ENCODE results near the gene TRAPPC6A. TPM values are rescaled to one million over a fixed set of nuclear protein-coding genes. Genes with fewer than 3 reads are reported as not detected.
A peak's percentile ranks its signal among the peaks of the same experiment; 100 is the strongest.

TRAPPC6A gene
- total and polyA plus RNA-seq, 2 of the 13 experiments (the other 11 are each of a cell fraction or from before 2014, with no cell fraction given): 6.5 to 21.0 TPM

DNA sequence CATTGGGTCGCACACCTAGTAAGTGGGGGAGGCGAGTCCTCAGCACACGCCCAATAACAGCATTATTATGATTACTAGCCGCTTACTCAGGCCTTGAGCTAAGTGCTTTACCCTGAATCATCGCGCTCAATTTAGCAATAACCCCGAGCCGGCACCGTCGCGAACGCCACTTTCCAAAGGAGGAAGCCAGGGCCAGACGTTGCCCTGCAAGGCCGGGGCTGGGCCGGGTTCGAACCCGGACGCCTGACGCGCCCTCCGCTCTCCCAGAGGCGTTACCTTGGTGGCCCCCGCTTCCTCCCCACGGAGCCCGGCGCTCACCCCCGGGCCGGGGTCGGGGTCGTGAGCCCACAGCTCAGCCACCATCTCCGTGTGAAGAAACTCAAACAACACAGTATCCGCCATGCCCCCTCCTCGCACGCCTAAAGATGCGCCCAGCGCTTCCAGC is at the start of gene TRAPPC6A (continued):
- TF ChIP-seq, protein P1, sequence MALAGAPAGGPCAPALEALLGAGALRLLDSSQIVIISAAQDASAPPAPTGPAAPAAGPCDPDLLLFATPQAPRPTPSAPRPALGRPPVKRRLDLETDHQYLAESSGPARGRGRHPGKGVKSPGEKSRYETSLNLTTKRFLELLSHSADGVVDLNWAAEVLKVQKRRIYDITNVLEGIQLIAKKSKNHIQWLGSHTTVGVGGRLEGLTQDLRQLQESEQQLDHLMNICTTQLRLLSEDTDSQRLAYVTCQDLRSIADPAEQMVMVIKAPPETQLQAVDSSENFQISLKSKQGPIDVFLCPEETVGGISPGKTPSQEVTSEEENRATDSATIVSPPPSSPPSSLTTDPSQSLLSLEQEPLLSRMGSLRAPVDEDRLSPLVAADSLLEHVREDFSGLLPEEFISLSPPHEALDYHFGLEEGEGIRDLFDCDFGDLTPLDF (CRISPR knock-in tag; IDR thresholded peaks at IDR 0.05): no peak
- TF ChIP-seq GFI1 (CRISPR knock-in tag; IDR thresholded peaks at IDR 0.05; ENCODE audit: borderline replicate concordance): no peak
- no peak for TF ChIP-seq HOXA9 (CRISPR knock-in tag; IDR thresholded peaks at IDR 0.05; ENCODE audit: borderline replicate concordance)
- TF ChIP-seq, protein P2, sequence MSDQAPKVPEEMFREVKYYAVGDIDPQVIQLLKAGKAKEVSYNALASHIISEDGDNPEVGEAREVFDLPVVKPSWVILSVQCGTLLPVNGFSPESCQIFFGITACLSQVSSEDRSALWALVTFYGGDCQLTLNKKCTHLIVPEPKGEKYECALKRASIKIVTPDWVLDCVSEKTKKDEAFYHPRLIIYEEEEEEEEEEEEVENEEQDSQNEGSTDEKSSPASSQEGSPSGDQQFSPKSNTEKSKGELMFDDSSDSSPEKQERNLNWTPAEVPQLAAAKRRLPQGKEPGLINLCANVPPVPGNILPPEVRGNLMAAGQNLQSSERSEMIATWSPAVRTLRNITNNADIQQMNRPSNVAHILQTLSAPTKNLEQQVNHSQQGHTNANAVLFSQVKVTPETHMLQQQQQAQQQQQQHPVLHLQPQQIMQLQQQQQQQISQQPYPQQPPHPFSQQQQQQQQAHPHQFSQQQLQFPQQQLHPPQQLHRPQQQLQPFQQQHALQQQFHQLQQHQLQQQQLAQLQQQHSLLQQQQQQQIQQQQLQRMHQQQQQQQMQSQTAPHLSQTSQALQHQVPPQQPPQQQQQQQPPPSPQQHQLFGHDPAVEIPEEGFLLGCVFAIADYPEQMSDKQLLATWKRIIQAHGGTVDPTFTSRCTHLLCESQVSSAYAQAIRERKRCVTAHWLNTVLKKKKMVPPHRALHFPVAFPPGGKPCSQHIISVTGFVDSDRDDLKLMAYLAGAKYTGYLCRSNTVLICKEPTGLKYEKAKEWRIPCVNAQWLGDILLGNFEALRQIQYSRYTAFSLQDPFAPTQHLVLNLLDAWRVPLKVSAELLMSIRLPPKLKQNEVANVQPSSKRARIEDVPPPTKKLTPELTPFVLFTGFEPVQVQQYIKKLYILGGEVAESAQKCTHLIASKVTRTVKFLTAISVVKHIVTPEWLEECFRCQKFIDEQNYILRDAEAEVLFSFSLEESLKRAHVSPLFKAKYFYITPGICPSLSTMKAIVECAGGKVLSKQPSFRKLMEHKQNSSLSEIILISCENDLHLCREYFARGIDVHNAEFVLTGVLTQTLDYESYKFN (CRISPR knock-in tag; conservative IDR thresholded peaks at IDR 0.05): no peak
- TF ChIP-seq CREB1 (IDR thresholded peaks at IDR 0.05): no peak
- TF ChIP-seq CREB1 (CRISPR knock-in tag; IDR thresholded peaks at IDR 0.05): no peak
- TF ChIP-seq ISX (CRISPR knock-in tag; conservative IDR thresholded peaks at IDR 0.05): no peak
- no peak for TF ChIP-seq NFYB (CRISPR knock-in tag; IDR thresholded peaks at IDR 0.05)
- TF ChIP-seq, protein P3, sequence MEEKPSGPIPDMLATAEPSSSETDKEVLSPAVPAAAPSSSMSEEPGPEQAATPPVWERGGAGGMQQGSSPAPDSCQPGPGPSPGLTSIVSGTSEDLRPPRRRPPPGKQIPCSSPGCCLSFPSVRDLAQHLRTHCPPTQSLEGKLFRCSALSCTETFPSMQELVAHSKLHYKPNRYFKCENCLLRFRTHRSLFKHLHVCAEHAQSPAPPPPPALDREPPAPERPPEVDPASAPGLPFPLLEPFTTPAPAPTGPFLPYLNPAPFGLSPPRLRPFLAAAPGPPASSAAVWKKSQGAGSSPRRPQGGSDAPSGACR (CRISPR knock-in tag; IDR thresholded peaks at IDR 0.05): no peak
- 0 out of 2 replicates have a peak, but pooled peaks have one; percentile 22 for TF ChIP-seq KDM5A (IDR thresholded peaks at IDR 0.05; ENCODE audit: borderline replicate concordance, low read length)
- TF ChIP-seq KLF15 (CRISPR knock-in tag; IDR thresholded peaks at IDR 0.05; ENCODE audit: borderline replicate concordance): no peak
- TF ChIP-seq, protein P4, sequence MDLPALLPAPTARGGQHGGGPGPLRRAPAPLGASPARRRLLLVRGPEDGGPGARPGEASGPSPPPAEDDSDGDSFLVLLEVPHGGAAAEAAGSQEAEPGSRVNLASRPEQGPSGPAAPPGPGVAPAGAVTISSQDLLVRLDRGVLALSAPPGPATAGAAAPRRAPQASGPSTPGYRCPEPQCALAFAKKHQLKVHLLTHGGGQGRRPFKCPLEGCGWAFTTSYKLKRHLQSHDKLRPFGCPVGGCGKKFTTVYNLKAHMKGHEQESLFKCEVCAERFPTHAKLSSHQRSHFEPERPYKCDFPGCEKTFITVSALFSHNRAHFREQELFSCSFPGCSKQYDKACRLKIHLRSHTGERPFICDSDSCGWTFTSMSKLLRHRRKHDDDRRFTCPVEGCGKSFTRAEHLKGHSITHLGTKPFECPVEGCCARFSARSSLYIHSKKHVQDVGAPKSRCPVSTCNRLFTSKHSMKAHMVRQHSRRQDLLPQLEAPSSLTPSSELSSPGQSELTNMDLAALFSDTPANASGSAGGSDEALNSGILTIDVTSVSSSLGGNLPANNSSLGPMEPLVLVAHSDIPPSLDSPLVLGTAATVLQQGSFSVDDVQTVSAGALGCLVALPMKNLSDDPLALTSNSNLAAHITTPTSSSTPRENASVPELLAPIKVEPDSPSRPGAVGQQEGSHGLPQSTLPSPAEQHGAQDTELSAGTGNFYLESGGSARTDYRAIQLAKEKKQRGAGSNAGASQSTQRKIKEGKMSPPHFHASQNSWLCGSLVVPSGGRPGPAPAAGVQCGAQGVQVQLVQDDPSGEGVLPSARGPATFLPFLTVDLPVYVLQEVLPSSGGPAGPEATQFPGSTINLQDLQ (CRISPR knock-in tag; IDR thresholded peaks at IDR 0.05): no peak
- TF ChIP-seq ZKSCAN5 (CRISPR knock-in tag; IDR thresholded peaks at IDR 0.05): no peak
- no peak for TF ChIP-seq ESRRA (CRISPR knock-in tag; IDR thresholded peaks at IDR 0.05; ENCODE audit: low read depth)
- TF ChIP-seq, protein P5, sequence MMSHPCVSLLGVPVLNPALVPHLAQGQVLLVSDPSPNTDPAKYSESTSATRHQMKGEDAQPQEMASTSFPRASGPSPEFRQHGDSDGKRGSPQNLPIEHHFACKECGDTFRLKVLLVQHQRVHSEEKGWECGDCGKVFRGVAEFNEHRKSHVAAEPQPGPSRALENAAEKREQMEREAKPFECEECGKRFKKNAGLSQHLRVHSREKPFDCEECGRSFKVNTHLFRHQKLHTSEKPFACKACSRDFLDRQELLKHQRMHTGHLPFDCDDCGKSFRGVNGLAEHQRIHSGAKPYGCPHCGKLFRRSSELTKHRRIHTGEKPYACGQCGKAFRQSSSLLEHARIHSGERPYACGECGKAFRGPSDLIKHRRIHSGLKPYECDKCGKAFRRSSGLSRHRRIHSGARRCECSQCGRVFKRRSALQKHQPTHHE (CRISPR knock-in tag; IDR thresholded peaks at IDR 0.05; ENCODE audit: borderline replicate concordance): no peak
- TF ChIP-seq, protein P6, sequence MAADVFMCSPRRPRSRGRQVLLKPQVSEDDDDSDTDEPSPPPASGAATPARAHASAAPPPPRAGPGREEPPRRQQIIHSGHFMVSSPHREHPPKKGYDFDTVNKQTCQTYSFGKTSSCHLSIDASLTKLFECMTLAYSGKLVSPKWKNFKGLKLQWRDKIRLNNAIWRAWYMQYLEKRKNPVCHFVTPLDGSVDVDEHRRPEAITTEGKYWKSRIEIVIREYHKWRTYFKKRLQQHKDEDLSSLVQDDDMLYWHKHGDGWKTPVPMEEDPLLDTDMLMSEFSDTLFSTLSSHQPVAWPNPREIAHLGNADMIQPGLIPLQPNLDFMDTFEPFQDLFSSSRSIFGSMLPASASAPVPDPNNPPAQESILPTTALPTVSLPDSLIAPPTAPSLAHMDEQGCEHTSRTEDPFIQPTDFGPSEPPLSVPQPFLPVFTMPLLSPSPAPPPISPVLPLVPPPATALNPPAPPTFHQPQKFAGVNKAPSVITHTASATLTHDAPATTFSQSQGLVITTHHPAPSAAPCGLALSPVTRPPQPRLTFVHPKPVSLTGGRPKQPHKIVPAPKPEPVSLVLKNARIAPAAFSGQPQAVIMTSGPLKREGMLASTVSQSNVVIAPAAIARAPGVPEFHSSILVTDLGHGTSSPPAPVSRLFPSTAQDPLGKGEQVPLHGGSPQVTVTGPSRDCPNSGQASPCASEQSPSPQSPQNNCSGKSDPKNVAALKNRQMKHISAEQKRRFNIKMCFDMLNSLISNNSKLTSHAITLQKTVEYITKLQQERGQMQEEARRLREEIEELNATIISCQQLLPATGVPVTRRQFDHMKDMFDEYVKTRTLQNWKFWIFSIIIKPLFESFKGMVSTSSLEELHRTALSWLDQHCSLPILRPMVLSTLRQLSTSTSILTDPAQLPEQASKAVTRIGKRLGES (CRISPR knock-in tag; IDR thresholded peaks at IDR 0.05; ENCODE audit: borderline replicate concordance): no peak
- TF ChIP-seq MED13 (CRISPR knock-in tag; IDR thresholded peaks at IDR 0.05): no peak
- TF ChIP-seq ZNF737 (CRISPR knock-in tag; IDR thresholded peaks at IDR 0.05; ENCODE audit: borderline replicate concordance): no peak

Measured in HepG2 (cell line).